ENCODE measurements around the gene MYH14.

- TF ChIP-seq FOSL1 (tag; conservative IDR thresholded peaks at IDR 0.05) (no peak), TFAP4 (CRISPR knock-in tag; IDR thresholded peaks at IDR 0.05; ENCODE audit: borderline replicate concordance) (no peak)
These were observed 27.5 kb upstream of the MYH14 start for GRCh38 chr19:50175924-50176323.

Data from K562 (cell line).